PC-9 (cell line): ENCODE results near the gene IL16. TPM values are rescaled to one million over a fixed set of nuclear protein-coding genes. Genes with fewer than 3 reads are reported as not detected.

ENCODE experiments used
- BruUV-seq: library from RNA; stranded (reverse); fragments of 400-500 nt; replicated peaks from 2 replicates; lab custom pipeline; 2021; lab: Mats Ljungman, UMichigan
- CTCF ChIA-PET: fragments of 300-600 bp; sonication (Branson Sonifier 250); formaldehyde crosslinking; loops from one replicate; lab custom pipeline; 2022; ENCODE audit warnings: antibody characterized with exemption; lab: Charles Lee
- POLR2A ChIA-PET: fragments of 300-600 bp; sonication (Branson Sonifier 250); formaldehyde crosslinking; loops from one replicate; lab custom pipeline; 2022; ENCODE audit warnings: antibody characterized with exemption; ENCODE audit not compliant: unreplicated experiment; lab: Charles Lee
- DNase-seq, 2 experiments: peaks; one replicate each; pipeline versions ENCODE4 v3.0.0 to v3.0.0-alpha.2; 2015 to 2022; ENCODE audit warnings: mixed read lengths in 1 of 2
- H2AFZ ChIP-seq: fragments of 200-600 bp; sonication (generic); 2 replicates; pipeline ENCODE4 v1.8.1; 2017; ENCODE audit warnings: antibody characterized with exemption
- H3F3A ChIP-seq: fragments of 200-600 bp; sonication (generic); 2 replicates; pipeline ENCODE4 v1.8.1; 2017; ENCODE audit warnings: antibody characterized with exemption, mild to moderate bottlenecking, low read depth; ENCODE audit not compliant: insufficient read depth
- H3K27ac ChIP-seq: fragments of 200-600 bp; sonication (generic); 2 replicates; pipeline ENCODE4 v1.6.1; 2016; ENCODE audit warnings: mixed run types
- H3K27me3 ChIP-seq: fragments of 200-600 bp; sonication (generic); 2 replicates; pipeline ENCODE4 v1.6.1; 2016; ENCODE audit warnings: low read depth, mixed run types; ENCODE audit not compliant: insufficient read depth
- H3K36me3 ChIP-seq: fragments of 200-600 bp; sonication (generic); 2 replicates; pipeline ENCODE4 v1.6.1; 2016; ENCODE audit warnings: low read depth, mixed run types
- H3K4me1 ChIP-seq: fragments of 200-600 bp; sonication (generic); replicated peaks from 2 replicates; pipeline ENCODE4 v1.6.1; 2016; ENCODE audit warnings: mixed run types; ENCODE audit not compliant: insufficient read depth
- H3K4me2 ChIP-seq: fragments of 200-600 bp; sonication (generic); 2 replicates; pipeline ENCODE4 v1.6.1; 2017; ENCODE audit warnings: mixed run types
- H3K4me3 ChIP-seq: fragments of 200-600 bp; sonication (generic); 2 replicates; pipeline ENCODE4 v1.6.1; 2016; ENCODE audit warnings: mixed run types
- H3K79me2 ChIP-seq: fragments of 200-600 bp; sonication (generic); 2 replicates; pipeline ENCODE4 v1.6.1; 2017; ENCODE audit warnings: low read depth, mixed run types
- H3K9me2 ChIP-seq: fragments of 200-600 bp; sonication (generic); 2 replicates; pipeline ENCODE4 v1.8.1; 2017; ENCODE audit warnings: mild to moderate bottlenecking; ENCODE audit not compliant: insufficient read depth
- H3K9me3 ChIP-seq: fragments of 200-600 bp; sonication (generic); 2 replicates; pipeline ENCODE4 v1.8.1; 2016; ENCODE audit warnings: low read depth; ENCODE audit not compliant: insufficient read depth
- H4K20me1 ChIP-seq: fragments of 200-600 bp; sonication (generic); 2 replicates; pipeline ENCODE4 v1.8.1; 2017; ENCODE audit not compliant: insufficient read depth
- CTCF ChIP-seq: fragments of 200-600 bp; sonication (generic); conservative IDR thresholded peaks from 2 replicates; pipeline ENCODE4 v1.6.1; 2017; ENCODE audit warnings: mixed run types, antibody characterized with exemption, mild to moderate bottlenecking, moderate library complexity
- EZH2 ChIP-seq: fragments of 200-600 bp; sonication (generic); IDR thresholded peaks from 2 replicates; pipeline ENCODE4 v1.8.0; 2017; ENCODE audit warnings: antibody characterized with exemption, low read depth
- intact Hi-C: fragments of 100-400 bp; cut with micrococcal nuclease; formaldehyde crosslinking; loops from one replicate; pipeline ENCODE4 v1.10.0; 2022; ENCODE audit not compliant: unreplicated experiment
- total RNA-seq: library from RNA; stranded (reverse); gene quantifications from 2 replicates; pipeline ENCODE4 v1.2.3, GENCODE V29; 2021

IL16 gene
- total RNA-seq, 1 experiment from 2014 or later = 0.50 TPM

- no peak overlapping the region for H3K4me2 ChIP-seq
- H3K79me2 ChIP-seq = no peaks in the 10 kb centered on the region
- TF ChIP-seq CTCF = no peak
- TF ChIP-seq EZH2 = no peak
- no peaks in the 10 kb centered on the region for H3K9me2 ChIP-seq
- no peak overlapping the region for H3K27ac ChIP-seq
- ChIA-PET CTCF (no interaction called here), POLR2A (no interaction called here)
- intact Hi-C loops = no loop called here
- no TSS peak for BruUV-seq
- H4K20me1 ChIP-seq = no peaks in the 10 kb centered on the region
- H3K4me3 ChIP-seq = no peak overlapping the region
- no peaks in the 10 kb centered on the region for H3K9me3 ChIP-seq
- no peaks in the 10 kb centered on the region for H3F3A ChIP-seq
- DNase-seq = no peak
- H3K27me3 ChIP-seq = peaks cover 43% of the 10 kb centered on the region
- no peaks in the 10 kb centered on the region for H3K36me3 ChIP-seq
- no peak overlapping the region for H2AFZ ChIP-seq
- no peaks in the 10 kb centered on the region for H3K4me1 ChIP-seq
These were observed 93.2 kb downstream of the IL16 start for GRCh38 chr15:81289910-81290309.

GRCh38 chr15:81291916-81292522, 95.3 kb downstream of the IL16 start:
- Histone ChIP-seq H4K20me1 (no peaks in the 10 kb centered on the region), H2AFZ (no peak overlapping the region), H3K27me3 (peaks cover 30% of the 10 kb centered on the region), H3K36me3 (no peaks in the 10 kb centered on the region), H3K9me2 (no peaks in the 10 kb centered on the region), H3K27ac (no peak overlapping the region), H3K79me2 (no peaks in the 10 kb centered on the region), H3K4me3 (no peak overlapping the region), H3K9me3 (no peaks in the 10 kb centered on the region), H3K4me1 (no peaks in the 10 kb centered on the region), H3F3A (no peaks in the 10 kb centered on the region), H3K4me2 (no peak overlapping the region)
- intact Hi-C loops = no loop called here
- BruUV-seq = no TSS peak
- CTCF ChIA-PET = no interaction called here
- no peak for DNase-seq
- POLR2A ChIA-PET = no interaction called here
- TF ChIP-seq CTCF (no peak), EZH2 (no peak)

GRCh38 chr15:81292523-81293001, 95.9 kb downstream of the IL16 start:
- Histone ChIP-seq H3K4me1 (no peaks in the 10 kb centered on the region), H3K79me2 (no peaks in the 10 kb centered on the region), H3K27ac (no peak overlapping the region), H3K4me2 (no peak overlapping the region), H3K9me3 (no peaks in the 10 kb centered on the region), H2AFZ (no peak overlapping the region), H3K36me3 (no peaks in the 10 kb centered on the region), H3K9me2 (no peaks in the 10 kb centered on the region), H3F3A (no peaks in the 10 kb centered on the region), H4K20me1 (no peaks in the 10 kb centered on the region), H3K4me3 (no peak overlapping the region), H3K27me3 (peaks cover 29% of the 10 kb centered on the region)
- TF ChIP-seq EZH2 = no peak
- no peak for TF ChIP-seq CTCF
- ChIA-PET CTCF (no interaction called here), POLR2A (no interaction called here)
- no peak for DNase-seq
- no TSS peak for BruUV-seq
- intact Hi-C loops = no loop called here
